Lung (tissue), 12 donors: ENCODE data around the gene SLC5A2. TPM values are rescaled to one million over a fixed set of nuclear protein-coding genes. Genes with fewer than 3 reads are reported as not detected.
A peak's percentile ranks its signal among the peaks of the same experiment; 100 is the strongest.

Experiments
- ATAC-seq: fragments of 200-7000 bp; cut with Tn5 transposase; one replicate; pipeline ENCODE4 v1.9.1; 2020; ENCODE audit warnings: moderate number of reproducible peaks; ENCODE audit not compliant: insufficient read depth, low FRiP score
- DNase-seq, 3 donors: peaks; one replicate each; pipeline ENCODE4 v3.0.0-alpha.2; 2013 to 2017
- H3K27ac ChIP-seq, 2 donors: one replicate each; pipeline ENCODE4 v1.5.1; 2013; ENCODE audit warnings: mild to moderate bottlenecking in 2 of 2, moderate library complexity in 2 of 2, control low read depth in 1 of 2, inconsistent platforms in 1 of 2, low read depth in 1 of 2, low read length in 1 of 2
- H3K27me3 ChIP-seq, 3 donors: one replicate each; pipeline ENCODE4 v1.5.1; 2013; ENCODE audit warnings: low read length in 2 of 3; ENCODE audit not compliant: control insufficient read depth in 3 of 3, insufficient read depth in 3 of 3
- H3K36me3 ChIP-seq, 4 donors: one replicate each; pipeline ENCODE4 v1.5.1; 2013; ENCODE audit warnings: low read length in 4 of 4, mild to moderate bottlenecking in 1 of 4, moderate library complexity in 1 of 4; ENCODE audit not compliant: control insufficient read depth in 4 of 4, insufficient read depth in 4 of 4
- H3K4me1 ChIP-seq, 5 donors: one replicate each; pipeline ENCODE4 v1.5.1; 2013; ENCODE audit warnings: low read length in 5 of 5, mild to moderate bottlenecking in 2 of 5, moderate library complexity in 1 of 5; ENCODE audit not compliant: control insufficient read depth in 5 of 5, insufficient read depth in 5 of 5
- H3K4me3 ChIP-seq: one replicate; pipeline ENCODE4 v1.5.1; 2013; ENCODE audit warnings: mild to moderate bottlenecking, control low read depth, moderate library complexity
- H3K9ac ChIP-seq, 2 donors: one replicate each; pipeline ENCODE4 v1.5.1; 2013; ENCODE audit warnings: low read length in 2 of 2, control low read depth in 1 of 2; ENCODE audit not compliant: insufficient read depth in 1 of 2
- H3K9me3 ChIP-seq, 4 donors: one replicate each; pipeline ENCODE4 v1.5.1; 2013; ENCODE audit warnings: low read length in 3 of 4, mild to moderate bottlenecking in 1 of 4, moderate library complexity in 1 of 4; ENCODE audit not compliant: control insufficient read depth in 4 of 4, insufficient read depth in 3 of 4
- WGBS, 2 donors: extraction: QIAGEN DNeasy Blood & Tissue Kit; methylation state at CpG; one replicate each; pipeline ENCODE4 v1.1.7; 2013; 5-methylcytosine and 5-hydroxymethylcytosine counted together
- polyA plus RNA-seq, 2 donors: library from polyadenylated mRNA; stranded (reverse); fragments of 200-250 nt; gene quantifications; one replicate each; pipeline ENCODE4 v1.2.1, GENCODE V29; 2013
- total RNA-seq, 2 donors: library from RNA; depleted of rRNA in 1 of 2; stranded (reverse); fragments of >200 nt in 1 of 2; gene quantifications; one replicate each; pipeline ENCODE4 v1.2.1, GENCODE V29; 2014 to 2021
- TF ChIP-seq, protein P1 (sequence below): IDR thresholded peaks from 2 replicates; pipeline ENCODE4 v1.5.1; 2012; ENCODE audit warnings: mild to moderate bottlenecking; ENCODE audit errors: control extremely low read depth, extremely low read depth
- donor health status: control.
- donor health status: control.
- donor health status: Bipolar disorder and iron deficiency.
- donor health status: healthy.
- donor health status: DM: yes; HTN: yes; CAD: no.

SLC5A2 gene
- total and polyA plus RNA-seq, 4 donors = 0.85 to 3.1 (median 2.3) TPM

DNA sequence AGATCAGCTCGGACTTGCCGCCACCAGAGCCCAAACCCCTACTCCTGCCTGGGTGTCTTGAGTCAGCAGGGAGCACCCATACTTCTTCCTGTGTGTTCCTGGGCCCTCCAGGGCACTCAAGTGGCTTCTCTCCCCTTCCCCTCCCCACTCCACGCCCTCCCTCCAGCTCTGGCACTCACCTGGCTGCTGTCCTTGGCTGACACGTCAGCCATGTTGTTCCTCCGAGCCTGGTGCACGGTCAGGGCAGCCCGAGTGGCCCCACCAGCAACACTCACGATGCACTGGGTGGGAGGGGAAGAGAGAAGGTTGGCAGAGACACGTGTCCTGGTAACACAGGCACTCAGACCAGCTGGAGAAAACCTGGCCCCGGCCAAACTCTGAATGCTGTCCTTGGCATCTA, 13.7 kb downstream of the SLC5A2 start:
- Histone ChIP-seq H3K27me3 (no peaks in the 10 kb centered on the region), H3K4me3 (no peak overlapping the region), H3K9me3 (peaks cover 0 to 2% (median 0%) of the 10 kb centered on the region in 4 donors), H3K27ac (peak overlapping the region in 1 of 2 donors; percentile 16), H3K4me1 (peaks cover 0 to 13% (median 4%) of the 10 kb centered on the region in 5 donors), H3K36me3 (peaks cover 20 to 59% (median 54%) of the 10 kb centered on the region in 4 donors), H3K9ac (no peak overlapping the region)
- TF ChIP-seq, protein P1, sequence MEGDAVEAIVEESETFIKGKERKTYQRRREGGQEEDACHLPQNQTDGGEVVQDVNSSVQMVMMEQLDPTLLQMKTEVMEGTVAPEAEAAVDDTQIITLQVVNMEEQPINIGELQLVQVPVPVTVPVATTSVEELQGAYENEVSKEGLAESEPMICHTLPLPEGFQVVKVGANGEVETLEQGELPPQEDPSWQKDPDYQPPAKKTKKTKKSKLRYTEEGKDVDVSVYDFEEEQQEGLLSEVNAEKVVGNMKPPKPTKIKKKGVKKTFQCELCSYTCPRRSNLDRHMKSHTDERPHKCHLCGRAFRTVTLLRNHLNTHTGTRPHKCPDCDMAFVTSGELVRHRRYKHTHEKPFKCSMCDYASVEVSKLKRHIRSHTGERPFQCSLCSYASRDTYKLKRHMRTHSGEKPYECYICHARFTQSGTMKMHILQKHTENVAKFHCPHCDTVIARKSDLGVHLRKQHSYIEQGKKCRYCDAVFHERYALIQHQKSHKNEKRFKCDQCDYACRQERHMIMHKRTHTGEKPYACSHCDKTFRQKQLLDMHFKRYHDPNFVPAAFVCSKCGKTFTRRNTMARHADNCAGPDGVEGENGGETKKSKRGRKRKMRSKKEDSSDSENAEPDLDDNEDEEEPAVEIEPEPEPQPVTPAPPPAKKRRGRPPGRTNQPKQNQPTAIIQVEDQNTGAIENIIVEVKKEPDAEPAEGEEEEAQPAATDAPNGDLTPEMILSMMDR = no peak
- peak; percentile 29 for ATAC-seq
- no peak for DNase-seq
- 76 to 87% methylated on average over 10 of the region's 10 CpGs for WGBS, 2 donors

DNA sequence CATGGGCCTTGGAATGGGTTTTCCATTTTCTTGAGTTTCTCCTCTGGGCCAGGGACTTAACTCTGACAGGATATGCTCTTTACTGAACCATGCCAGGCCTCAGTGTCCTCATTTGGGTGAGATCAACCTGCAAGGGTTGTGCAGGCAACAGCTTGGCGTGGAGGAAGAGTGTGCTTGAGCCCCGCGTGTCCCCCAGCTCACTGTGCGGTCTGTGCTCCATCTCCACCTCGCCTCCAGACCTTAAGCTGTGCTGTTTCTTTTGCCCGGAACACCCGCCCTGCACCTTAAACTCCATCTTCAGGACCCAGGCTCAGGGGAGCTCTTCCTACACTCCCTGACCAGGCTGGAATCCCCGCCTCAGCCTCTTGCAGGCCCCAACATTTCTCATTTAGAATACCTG, 15.6 kb downstream of the SLC5A2 start:
- no peak for DNase-seq
- ATAC-seq = no peak
- no peak overlapping the region for H3K27ac ChIP-seq

DNA sequence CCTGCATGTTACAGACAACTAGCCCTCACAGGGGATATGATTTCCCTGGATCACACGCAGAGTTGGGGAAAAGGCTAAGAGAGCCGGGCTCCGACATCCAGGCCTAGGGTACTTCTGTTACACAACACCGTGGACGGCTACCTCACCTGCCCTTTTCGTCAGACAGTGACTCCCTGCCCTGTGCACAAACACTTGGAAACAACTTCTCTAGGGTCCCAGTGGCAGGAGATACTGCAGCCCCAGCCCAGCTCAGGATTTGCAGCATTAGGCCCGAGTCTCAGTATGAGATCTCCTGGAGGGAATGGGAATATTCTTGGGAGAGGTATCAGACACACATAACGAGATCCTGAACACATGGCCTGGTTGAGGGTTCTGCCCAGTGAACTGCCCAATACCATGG, 17.0 kb downstream of the SLC5A2 start:
- TF ChIP-seq, protein P1 = no peak
- H3K4me1 ChIP-seq = peaks cover 0 to 25% (median 7%) of the 10 kb centered on the region in 5 donors
- H3K36me3 ChIP-seq = peaks cover 10 to 43% (median 39%) of the 10 kb centered on the region in 4 donors
- 92 to 94% methylated on average over 8 of the region's 8 CpGs for WGBS, 2 donors
- no peak overlapping the region for H3K4me3 ChIP-seq
- H3K9me3 ChIP-seq = peaks cover 0 to 2% (median 0%) of the 10 kb centered on the region in 4 donors
- DNase-seq (no peak), ATAC-seq (no peak)
- no peaks in the 10 kb centered on the region for H3K27me3 ChIP-seq
- no peak overlapping the region for H3K9ac ChIP-seq
- no peak overlapping the region for H3K27ac ChIP-seq

More for the DNA sequence above, 15.6 kb downstream of the SLC5A2 start:
- Histone ChIP-seq H3K4me1 (peaks cover 0 to 19% (median 7%) of the 10 kb centered on the region in 5 donors), H3K9ac (no peak overlapping the region), H3K27me3 (no peaks in the 10 kb centered on the region), H3K36me3 (peaks cover 13 to 45% (median 42%) of the 10 kb centered on the region in 4 donors), H3K9me3 (peaks cover 0 to 2% (median 0%) of the 10 kb centered on the region in 4 donors), H3K4me3 (no peak overlapping the region)
- TF ChIP-seq, protein P1 = no peak
- WGBS, 2 donors = 97 to 98% methylated on average over 8 of the region's 8 CpGs
